GM12892 (cell line): ENCODE measurements around the gene PTMA.
A peak's percentile ranks its signal among the peaks of the same experiment; 100 is the strongest.

Experiments
- POLR2A ChIP-seq: IDR thresholded peaks from 2 replicates; pipeline ENCODE4 v1.6.1; 2011; ENCODE audit warnings: low read depth, low read length, control low read depth
- TAF1 ChIP-seq: IDR thresholded peaks from 2 replicates; pipeline ENCODE4 v1.6.1; 2011; ENCODE audit warnings: low read depth, mild to moderate bottlenecking, control low read depth, low read length, borderline replicate concordance

DNA sequence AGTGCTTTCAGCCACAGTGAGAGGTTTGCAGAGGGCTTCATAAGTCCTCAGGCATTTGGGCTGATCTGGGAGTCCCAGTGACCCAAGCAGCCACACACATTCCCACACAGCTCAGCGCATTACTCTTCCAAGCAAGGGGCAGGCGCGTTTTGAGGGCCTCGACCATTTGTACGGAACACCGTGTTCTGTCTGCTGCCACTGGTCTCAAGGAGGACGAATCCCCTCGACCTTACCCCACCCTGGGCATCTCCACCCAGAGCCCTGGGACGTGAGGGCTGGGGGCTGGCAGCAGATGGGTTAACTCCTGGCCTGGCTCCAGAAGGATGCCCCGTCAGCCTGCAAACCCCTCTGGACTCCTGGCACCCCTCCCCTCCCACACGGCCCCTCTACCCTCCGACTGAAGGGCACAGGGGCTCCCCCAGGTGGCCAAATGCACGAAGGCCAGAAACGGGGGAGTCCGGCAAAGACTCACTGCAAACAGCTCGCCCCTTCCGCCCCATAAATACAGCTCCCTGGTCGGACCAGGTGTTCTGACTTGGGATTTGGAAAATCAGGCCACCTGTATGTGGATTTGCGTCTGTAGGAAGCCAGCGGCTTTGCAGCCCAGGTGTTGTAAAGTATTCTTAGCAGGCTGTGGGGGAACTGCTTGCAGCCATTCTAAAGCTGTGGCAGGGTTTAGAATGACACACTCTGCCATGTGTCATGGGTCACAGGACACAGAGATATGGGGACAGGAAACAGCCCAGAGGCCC, 33.6 kb upstream of the PTMA start:
- TF ChIP-seq POLR2A (peak; percentile 66; the same call in 1 of the 2 replicates), TAF1 (0 out of 2 replicates have a peak, but pooled peaks have one; percentile 41)
